DMS53 treated with DMSO at 0.1 percent for 48 hours (cell line): ENCODE results near the gene MTG2.

Source experiments
- DNase-seq: peaks from one replicate; lab custom pipeline; 2025; ENCODE audit not compliant: unreplicated experiment; lab: John Stamatoyannopoulos, UW

The MTG2 gene

DNA sequence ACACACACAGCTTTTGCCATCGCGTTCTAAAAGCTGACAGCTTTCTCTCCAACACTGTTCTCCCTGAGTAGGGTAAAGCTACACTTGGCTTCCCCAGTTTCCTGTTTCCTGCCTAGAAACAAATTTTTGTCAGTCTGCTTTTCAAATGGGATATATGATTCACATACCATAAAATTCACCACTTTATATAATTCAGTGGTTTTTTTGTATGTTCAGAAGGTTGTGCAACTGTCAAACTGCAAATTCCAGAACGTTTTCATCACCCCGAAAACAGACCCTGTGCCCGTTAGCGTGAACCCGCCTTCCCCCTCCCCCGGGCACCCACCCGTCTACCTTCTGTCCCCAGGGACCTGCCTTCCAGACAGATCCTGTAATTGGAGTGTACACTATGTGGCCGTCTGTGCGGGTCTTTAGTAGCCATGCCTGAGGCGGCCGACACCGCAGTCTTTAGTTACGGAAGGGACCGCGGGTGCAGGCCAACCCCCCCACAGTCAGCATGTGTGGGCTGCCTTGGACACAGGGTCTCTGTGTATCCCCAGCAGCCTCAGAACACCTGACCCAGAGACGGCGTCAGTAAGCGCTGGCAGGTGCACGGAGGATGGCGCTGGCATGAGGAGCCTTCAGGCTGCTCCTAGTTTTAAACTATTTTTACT lies 20.7 kb downstream of the MTG2 start:
- no peak for DNase-seq

DNA sequence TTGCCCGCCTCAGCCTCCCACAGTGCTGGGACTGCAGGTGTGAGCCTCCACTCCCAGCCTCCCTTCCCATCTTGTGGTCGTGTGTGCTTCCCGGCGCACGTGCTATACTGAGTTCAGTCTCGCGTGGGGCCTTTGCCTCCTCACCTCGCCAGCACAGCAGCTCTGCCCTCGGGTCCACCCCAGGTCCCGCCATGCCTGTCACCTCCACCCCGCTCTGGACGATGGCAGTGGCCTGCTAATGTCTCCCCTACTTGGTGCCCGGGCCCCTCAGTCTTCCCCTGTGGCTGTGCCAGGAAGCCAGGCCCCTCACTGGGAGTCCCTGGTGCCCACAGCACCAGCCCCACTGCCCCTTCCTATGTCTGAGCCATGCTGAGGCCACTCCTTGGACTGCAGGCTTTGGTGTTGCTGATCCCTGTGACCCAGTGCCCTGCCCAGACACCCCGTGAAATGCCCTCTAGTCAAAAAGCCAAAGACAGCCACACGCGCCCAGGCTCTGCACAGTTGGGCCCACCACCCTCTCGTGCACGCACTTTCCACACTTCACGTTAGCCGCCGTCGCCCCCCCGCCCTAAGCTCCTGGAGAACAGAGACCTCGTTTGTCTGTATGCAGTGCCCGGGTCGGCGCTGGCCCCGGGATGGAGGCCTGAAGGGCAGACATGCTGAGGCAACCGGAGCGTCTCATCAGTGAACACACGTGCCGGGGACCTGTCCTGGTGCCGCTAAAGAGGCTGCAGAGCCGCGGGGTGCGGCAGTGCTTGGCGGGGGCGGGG lies 23.0 kb downstream of the MTG2 start:
- no peak for DNase-seq

DNA sequence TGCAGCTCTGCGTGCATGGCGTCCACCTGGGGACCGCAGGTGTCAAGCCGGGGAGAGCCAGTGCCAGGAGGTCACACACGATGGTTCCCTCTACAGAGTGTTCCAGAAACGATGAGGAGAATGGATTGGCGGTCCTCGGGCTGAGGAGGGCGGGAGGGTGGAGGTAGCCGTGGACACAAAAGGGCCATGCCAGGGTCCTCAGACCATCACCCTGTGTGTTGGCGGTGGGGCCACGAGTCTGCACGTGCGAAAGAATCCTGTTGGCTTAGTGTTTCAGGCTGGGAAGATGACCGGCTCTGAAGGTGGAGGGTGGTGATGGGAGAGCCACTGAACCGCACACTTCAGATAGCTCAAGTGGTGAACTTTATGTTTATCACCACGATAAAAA lies 23.6 kb downstream of the MTG2 start:
- DNase-seq: no peak

DNA sequence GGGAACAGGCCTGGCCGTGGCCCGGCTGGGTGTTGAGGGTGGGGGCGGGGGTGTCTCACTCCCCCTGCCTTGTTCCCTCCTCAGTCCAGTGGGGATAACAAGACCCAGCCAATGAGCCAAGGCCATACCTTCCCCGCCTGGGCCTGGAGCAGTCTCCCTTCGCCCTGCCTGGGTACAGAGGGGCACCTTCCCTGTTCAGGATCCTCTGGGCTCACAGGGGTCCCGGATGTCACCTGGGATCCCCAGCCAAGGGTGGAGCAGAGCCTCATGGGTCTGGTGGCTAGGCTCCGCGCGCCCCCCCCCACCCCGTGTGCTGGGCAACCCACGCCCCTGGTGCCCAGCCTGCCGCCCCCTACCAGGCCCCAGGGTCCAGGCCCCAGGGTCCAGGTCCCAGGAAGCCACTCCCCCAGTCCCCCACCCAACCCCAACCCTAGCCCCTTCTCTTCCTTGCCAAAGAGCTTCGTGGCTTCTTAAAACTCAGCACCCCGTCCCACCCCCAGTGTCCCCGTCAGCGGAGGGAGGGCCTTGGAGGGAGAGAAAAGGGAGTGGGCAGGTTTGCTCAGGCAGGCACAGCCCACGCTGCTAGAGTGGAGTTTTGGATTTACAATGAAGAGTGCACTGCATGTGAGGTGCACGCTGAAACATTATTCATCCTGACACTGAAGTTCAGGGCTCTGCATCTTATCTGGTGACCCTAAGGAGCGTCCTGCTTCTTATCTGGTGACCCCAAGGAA lies 25.4 kb downstream of the MTG2 start:
- no peak for DNase-seq

DNA sequence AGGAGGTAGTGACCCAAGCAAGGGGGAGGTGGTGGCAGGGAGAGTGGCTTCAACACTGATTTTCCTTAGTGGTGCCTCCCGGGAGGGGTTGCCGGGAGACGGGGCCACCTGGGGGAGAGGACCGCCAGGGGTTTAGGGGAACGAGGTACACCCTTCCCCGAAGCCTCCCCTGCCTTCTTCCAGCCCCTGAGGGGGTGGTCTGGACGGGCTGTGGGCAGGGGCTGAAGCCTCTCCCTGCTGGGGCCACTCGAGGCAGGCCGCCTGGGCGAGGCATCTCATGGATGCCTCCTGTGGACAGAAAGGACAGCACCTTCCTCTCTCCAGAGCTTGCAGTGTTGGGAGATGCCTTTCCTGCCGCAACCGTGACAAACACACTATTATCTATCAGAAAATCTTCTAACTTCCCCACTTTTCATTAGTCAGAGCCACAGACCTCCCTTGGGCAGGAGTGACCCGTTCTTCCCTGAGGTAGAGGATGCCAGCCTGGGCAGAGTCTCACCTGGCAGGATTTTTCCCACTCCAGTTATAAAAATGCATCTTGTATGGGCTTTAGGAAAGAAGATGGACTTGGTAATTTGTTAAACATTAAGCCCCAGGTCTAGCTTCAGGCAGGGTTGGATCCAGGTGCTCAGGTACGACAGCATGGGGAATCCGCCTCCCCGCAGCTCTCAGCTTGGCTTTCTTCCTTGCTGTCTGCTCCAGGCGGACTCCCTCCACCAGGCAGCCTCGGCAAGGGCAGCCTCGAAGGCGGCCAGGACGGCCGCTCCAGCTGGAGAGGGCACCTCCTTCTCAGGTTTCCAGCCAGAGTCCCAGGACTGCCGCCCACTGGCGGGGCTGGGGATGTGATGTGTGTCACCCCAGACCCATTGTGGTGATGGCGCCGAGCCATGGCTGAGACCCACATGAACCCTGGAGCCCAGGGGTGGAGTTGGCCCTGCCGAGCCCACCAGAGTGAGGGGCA lies 26.2 kb downstream of the MTG2 start:
- no peak for DNase-seq

DNA sequence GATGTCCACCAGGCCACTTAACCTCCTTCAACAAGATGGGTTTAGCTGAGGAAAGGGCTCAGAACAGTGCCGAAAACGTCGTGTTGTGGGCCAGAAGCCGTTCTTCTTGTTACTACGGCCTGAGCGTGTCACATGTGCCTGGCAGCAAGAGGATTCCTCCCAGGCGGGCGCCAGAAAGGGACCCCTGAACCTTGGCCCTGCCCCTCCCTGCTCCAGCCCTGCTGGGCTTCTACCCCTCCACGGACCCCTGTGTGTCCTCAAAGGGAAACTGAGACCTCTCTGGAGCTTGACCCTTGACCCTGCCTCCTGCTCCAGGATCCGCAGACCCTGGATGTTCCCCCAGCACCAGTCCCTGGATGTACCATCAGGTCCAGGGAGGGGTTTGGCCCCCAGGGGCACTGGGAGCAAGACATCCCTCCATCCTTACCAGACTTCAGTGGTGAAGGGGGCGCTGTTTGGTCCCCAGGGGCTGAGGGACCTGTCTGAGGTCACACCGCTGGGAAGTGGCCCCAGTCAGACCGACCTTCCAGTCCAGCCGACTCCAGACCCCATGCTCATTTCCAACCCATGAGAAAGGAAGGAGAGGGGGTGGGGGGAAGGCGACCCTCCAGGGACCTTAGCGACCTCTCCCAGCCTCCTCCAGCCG lies 27.1 kb downstream of the MTG2 start:
- no peak for DNase-seq

DNA sequence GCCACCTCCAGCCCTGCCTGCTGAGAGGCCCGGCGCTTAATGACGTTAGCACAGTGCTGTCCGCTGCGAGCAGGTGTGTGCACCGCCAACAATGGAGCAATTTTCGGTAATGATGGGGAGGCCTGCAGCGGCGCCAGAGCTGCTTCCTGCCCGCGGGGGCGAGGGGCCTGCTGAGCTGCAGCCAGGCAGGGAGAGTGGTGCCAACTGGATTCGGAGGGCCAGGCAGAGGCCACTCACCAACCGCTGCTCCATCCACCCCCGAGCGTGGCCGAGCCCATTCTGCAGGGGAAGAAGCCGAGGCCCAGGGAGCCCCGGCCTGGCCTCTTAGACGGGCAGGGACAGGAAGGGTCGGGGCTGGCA lies 27.6 kb downstream of the MTG2 start:
- peak; percentile 24 for DNase-seq

DNA sequence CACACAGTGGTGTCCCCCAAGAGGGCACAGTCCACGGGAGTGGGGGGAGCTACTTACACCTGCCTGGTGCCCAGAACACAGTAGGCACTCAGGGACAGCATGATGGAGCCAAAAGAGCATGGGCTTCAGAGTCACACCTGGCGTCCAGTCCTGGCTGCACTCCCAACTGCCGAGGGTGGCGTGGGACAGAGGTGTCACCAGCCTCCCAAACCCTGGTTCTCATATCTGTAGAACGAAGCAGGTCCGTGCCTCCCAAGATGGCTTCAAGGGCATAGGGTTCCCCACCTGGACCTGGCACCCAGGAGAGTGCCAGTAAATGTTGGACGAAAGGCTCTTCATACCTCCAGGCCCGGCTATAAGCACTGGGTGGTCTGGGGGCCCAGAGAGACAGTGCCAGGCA lies 28.4 kb downstream of the MTG2 start:
- no peak for DNase-seq

DNA sequence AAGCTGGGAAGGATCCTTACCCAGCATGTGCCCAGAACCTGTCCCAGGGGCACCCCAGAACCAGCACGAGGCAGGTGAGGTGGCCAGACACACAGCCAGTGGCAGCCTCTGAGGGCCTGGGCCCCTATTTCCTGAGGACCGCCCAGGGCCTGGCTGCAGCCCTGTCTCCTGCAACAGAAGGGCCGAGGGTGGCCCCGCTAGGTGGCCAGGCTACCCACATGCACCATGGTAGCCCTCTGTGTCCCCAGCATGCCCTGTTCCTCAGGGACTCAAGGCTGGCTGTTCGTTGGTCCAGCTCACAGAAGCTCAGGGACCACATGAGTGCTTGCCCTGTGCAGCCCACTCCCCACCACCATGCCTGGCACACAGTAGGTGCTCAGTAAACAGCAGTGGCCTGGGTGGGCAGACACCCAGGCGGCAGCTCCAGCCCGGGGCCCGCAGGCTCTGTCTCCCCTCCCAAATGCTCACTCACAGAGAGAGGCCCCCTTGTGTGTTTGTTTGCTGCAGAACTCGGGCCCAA lies 29.0 kb downstream of the MTG2 start:
- DNase-seq: no peak

DNA sequence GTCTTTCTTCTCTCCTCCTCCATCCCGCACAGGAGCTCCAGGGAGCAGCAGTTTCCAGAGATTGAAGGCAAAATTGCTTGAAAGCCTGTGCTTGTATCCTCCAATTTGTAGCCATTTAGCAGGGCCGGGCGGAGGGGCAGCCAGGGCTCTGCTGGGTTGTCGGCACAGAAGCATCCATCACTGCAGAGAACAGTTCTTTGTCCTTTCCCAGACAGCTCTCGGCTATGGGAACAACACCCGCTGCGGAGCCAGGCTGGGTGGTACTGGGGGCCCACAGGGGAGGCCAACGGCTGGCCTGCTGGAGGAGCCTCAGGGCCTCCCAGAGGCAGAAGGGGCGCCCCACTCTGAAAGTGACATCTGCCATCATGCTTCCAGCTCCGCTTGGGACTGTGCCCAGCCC lies 29.5 kb downstream of the MTG2 start:
- DNase-seq: no peak

DNA sequence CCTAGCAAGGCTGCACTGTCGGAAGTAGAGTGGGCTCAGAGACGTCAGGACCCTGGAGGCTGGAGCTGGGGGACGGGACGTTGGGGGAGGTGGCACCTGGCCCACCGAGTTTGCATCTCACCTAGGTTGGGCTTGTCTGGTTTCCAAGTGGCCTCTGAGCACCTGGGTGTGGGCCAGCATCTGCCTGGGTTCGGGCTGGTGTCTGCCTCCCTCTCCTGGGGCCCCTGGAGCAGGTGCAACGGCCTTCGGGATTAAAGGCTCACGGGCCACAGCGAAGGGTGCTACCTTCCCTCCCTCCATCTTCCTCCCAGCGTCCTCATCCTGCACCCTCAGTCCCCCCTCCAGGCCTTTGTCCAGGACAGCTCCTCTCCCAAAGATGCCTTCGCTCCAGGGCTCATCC lies 31.2 kb downstream of the MTG2 start:
- DNase-seq: peak; percentile 32

DNA sequence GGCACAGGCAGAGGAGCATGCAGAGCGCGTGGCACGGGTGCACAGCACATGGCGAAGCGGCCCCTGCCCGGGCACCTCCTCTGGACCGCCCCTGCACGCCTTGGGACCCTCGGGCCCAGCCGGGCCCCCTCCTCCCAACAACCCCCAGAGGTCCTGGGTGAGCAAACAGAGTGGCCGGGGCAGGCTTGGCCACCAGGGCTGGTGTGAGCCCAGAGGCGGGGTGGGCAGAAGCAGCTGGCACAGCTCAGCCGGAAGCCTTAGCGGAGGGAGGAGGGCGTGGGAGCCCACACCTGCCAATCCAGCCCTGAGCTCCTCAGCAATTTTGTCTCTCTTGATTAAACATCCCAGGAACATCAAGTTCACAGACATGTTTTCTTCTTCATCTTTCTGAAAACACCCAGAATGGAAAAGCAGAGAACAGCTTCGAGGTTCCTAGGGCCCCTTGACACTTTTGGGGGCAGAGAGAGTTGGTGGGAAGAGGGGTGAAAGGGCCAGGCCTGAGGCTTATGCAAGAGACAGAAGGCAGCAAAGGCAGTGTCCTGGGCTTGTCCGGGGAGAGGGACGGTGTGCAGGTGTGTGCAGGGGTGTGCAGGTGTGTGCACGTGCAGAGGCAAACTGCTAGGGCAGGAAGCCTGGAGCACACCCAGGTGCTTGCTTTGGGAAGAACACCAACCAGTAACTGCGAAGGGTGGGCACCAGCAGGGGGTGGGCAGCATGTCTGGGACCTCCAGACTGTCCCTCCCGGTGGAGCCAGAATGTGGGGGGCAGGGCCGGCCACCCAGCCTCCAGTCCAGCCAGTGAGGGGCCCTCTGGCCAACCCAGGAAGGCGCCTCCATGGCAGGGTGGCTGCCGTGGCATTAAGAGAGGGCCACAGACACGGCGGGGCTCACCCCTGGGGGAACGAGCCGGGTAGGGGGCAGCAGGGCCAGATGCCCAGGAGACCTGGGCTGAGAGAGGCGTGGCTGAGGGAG lies 32.5 kb downstream of the MTG2 start:
- DNase-seq: peak; percentile 18

DNA sequence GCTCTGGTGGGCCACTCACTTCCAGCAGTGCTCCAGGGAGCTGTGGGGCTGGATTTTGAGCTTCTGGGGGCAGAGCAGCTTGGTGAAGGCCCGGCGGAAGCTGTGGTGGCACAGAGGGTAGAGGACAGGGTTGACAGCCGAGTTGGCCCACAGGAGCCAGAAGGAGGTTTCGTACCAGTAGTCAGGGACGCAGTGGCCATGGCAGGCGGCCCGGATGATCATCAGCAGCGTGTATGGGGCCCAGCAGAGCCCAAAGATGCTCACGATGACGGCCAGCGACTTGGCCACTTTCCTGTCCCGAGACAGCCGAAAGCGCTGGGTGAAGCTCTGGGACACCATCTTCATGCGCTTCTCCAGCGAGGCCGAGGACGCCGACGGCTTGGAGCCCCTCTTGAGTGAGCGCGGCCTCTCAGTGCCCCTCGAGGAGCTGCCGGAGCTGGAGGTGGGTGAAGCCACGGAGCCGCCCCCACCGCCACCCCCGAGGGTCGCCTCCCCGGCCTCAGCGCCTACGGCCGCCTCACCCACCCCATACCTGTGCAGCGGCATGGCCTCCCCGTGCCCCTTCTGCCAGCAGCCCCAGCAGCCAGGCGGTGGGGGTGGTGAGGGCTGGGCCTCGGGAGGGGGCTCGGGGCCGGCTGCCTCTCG lies 33.3 kb downstream of the MTG2 start:
- DNase-seq: no peak

DNA sequence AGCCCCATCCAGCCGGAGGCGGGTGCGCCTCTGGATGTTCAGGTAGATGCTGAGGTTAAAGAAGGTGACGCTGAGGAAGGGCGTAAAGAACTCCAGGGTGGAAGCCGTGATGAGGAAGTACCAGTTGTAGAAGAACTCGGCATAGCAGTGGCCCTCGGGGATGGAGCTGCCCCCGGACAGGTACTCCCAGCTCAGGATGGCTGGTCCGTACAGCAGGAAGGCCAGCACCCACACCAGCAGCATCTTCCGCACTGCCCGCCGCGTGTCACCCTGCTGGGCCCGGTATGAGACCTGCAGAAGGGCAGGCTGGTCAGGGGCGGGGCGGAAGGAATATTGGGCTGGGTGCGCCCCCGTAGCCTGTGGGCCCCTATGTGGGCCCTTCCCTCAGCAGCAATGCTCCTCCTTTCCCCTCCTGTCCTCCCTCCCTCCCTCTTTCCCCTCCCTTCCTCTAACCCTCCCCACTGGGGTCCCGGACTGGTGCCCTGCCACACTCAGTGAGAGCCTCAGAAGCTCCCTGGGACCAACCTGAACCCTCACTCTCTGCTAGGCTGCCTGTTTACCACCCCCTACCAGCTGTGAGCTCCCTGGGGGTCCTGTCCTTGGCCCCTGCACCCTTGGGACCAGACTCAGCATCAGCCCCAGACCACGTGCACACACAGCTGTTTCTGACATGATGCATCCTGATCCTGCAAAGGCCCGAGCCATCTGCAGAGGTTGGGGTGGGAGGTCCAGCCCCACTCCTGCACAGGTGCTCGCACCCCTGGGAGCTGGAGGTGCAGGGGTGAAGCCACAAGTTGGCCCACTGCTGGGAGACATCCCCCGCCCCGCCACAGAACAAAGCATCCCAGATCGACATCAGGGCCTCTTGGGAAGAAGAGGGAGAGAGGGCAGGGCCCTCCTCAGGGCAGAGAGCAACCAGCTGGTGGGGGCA lies 34.1 kb downstream of the MTG2 start:
- DNase-seq: no peak

DNA sequence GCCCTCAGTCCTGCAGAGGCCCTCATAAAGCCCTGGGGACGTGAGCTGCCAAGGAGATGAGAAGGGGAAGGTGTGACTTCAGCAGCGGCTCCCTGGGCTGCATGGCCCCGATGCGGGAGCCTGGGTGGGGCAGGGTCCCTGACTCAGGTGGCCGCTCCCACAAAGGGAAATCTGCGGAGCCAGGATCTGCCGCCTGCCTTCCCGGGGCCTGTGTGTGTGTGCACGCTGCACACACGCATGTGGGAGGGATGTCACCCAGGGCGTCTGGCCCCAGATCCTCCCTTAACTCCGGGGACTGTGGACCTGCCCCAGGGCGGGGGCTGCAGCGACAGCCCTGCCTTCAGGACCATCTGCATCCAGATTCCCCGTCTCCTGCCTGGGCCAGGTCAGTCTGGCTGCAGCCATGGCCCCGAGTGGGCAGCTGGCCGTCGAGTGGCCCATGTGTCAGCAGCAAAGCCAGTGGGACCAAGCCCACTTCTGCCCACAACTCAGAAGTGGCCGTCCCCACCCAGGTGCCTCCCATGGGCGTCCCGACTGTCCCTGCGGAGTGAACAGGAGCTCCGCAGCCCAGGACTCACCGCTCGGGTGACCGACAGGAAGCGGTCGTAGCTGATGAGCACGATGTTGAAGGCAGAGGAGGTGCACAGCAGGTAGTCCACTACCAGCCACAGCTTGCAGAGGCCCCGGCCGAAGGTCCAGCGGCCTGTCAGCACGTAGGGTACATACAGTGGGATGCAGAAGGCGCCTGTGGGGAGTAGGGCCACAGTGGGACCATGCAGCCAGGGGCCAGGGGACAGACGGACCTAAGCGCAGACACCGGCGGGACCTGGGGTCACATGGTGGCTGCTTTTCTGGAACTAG lies 35.3 kb downstream of the MTG2 start:
- DNase-seq: no peak

DNA sequence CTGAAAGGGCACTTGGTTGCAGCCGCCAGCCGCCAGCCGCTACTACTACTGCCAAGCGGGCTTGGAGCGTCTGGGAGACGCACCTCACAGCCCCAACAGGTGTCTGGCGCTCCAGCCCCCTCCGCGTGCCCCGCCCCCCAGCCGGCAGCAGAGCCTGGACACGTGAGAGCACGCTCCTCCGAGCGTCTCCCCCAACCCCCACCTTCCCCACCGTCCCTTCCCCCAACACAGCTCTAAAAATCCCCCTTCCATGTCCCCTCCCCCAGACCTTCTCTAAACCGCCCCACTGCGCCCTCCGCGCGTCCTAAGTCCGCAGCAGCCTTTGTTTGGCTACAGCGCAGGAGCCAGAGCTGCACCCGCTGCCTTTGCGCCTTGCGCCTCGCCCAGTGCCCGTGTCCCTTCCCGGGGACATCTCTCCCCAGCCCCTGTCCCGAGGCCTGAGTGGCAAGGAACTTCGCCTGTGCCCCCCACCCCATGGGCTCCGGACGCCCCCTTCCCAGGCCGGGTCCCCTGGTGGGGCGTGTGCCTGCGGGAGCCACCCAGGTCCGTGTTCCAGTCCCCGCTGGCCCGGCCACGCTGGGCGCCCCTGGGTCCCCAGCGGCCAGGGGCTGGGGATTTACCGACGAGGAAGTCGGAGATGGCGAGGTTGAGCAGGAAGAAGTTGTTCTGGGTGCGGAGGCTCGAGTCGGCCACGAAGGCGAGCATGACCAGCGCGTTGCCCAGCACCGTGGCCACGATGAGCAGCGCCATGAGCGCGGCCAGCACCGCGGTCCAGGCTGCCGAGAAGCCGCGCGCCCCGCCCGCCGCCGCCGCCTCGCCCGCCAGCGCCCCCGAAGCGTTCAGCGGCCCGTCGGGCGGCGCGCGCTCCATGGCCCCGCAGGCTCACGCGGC lies 36.5 kb downstream of the MTG2 start:
- DNase-seq: peak; percentile 16
